ENCODE results near the gene ACP2. TPM values are rescaled to one million over a fixed set of nuclear protein-coding genes. Genes with fewer than 3 reads are reported as not detected.

The ACP2 gene
- total and polyA plus RNA-seq, 10 of the 15 experiments (the other 5 are each of a cell fraction or from before 2014, with no cell fraction given): 0.98 to 11.7 (median 7.4) TPM

DNA sequence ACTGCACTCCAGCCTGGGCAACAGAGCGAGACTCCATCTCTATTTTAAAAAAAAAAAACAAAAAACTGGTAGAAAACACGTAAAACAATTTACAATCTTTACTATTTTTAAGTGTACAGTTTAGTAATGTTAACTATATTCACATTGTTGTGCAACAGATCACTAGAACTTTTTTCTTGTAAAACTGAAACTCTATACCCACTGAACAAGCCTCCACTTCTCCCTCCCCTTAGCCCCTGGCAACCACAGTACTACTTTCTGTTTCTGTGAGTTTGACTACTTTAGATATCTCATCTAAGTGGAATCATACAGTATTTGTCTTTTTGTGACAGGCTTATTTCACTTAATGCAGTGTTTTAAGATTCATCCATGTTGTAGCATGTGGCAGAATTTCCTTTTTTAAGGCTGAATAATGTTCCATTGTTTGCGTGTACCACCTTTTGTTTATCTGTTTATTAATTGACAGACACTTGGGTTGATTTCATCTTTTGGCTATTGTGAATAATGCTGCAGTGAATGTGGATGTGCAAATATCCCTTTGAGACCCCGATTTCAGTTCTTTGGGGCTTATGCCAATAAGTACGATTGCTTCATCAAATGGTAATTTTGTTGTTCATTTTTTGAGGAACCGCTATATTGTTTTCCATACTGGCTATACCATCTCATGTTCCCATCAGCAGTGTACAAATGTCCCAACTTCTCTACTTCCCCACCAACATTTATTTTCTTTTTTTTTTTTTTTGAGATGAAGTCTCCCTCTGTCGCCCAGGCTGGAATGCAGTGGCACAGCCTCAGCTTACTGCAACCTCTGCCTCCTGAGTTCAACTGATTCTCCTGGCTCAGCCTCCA, 22.8 kb downstream of the ACP2 start (continued):
- TF ChIP-seq CHD4 (IDR thresholded peaks at IDR 0.05): no peak
- TF ChIP-seq, protein P1, sequence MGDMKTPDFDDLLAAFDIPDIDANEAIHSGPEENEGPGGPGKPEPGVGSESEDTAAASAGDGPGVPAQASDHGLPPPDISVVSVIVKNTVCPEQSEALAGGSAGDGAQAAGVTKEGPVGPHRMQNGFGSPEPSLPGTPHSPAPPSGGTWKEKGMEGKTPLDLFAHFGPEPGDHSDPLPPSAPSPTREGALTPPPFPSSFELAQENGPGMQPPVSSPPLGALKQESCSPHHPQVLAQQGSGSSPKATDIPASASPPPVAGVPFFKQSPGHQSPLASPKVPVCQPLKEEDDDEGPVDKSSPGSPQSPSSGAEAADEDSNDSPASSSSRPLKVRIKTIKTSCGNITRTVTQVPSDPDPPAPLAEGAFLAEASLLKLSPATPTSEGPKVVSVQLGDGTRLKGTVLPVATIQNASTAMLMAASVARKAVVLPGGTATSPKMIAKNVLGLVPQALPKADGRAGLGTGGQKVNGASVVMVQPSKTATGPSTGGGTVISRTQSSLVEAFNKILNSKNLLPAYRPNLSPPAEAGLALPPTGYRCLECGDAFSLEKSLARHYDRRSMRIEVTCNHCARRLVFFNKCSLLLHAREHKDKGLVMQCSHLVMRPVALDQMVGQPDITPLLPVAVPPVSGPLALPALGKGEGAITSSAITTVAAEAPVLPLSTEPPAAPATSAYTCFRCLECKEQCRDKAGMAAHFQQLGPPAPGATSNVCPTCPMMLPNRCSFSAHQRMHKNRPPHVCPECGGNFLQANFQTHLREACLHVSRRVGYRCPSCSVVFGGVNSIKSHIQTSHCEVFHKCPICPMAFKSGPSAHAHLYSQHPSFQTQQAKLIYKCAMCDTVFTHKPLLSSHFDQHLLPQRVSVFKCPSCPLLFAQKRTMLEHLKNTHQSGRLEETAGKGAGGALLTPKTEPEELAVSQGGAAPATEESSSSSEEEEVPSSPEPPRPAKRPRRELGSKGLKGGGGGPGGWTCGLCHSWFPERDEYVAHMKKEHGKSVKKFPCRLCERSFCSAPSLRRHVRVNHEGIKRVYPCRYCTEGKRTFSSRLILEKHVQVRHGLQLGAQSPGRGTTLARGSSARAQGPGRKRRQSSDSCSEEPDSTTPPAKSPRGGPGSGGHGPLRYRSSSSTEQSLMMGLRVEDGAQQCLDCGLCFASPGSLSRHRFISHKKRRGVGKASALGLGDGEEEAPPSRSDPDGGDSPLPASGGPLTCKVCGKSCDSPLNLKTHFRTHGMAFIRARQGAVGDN (IDR thresholded peaks at IDR 0.05): no peak
- TF ChIP-seq BCL11A (IDR thresholded peaks at IDR 0.05; ENCODE audit: low read depth, low read length): no peak
- peak; percentile 70 for TF ChIP-seq RUNX3 (IDR thresholded peaks at IDR 0.05; ENCODE audit: low read length)
- no peak for TF ChIP-seq TARDBP (IDR thresholded peaks at IDR 0.05; ENCODE audit: borderline replicate concordance)
- TF ChIP-seq, protein P2, sequence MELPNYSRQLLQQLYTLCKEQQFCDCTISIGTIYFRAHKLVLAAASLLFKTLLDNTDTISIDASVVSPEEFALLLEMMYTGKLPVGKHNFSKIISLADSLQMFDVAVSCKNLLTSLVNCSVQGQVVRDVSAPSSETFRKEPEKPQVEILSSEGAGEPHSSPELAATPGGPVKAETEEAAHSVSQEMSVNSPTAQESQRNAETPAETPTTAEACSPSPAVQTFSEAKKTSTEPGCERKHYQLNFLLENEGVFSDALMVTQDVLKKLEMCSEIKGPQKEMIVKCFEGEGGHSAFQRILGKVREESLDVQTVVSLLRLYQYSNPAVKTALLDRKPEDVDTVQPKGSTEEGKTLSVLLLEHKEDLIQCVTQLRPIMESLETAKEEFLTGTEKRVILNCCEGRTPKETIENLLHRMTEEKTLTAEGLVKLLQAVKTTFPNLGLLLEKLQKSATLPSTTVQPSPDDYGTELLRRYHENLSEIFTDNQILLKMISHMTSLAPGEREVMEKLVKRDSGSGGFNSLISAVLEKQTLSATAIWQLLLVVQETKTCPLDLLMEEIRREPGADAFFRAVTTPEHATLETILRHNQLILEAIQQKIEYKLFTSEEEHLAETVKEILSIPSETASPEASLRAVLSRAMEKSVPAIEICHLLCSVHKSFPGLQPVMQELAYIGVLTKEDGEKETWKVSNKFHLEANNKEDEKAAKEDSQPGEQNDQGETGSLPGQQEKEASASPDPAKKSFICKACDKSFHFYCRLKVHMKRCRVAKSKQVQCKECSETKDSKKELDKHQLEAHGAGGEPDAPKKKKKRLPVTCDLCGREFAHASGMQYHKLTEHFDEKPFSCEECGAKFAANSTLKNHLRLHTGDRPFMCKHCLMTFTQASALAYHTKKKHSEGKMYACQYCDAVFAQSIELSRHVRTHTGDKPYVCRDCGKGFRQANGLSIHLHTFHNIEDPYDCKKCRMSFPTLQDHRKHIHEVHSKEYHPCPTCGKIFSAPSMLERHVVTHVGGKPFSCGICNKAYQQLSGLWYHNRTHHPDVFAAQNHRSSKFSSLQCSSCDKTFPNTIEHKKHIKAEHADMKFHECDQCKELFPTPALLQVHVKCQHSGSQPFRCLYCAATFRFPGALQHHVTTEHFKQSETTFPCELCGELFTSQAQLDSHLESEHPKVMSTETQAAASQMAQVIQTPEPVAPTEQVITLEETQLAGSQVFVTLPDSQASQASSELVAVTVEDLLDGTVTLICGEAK (IDR thresholded peaks at IDR 0.05; ENCODE audit: borderline replicate concordance): no peak
- no peak for TF ChIP-seq ESRRA (IDR thresholded peaks at IDR 0.05; ENCODE audit: low read length)
- TF ChIP-seq TCF3 (IDR thresholded peaks at IDR 0.05; ENCODE audit: borderline replicate concordance, insufficient read depth, low read depth, low read length): no peak
- no peak for TF ChIP-seq MTA2 (IDR thresholded peaks at IDR 0.05; ENCODE audit: low read depth)
- TF ChIP-seq SP1 (IDR thresholded peaks at IDR 0.05; ENCODE audit: low read depth, low read length): no peak
- no peak for TF ChIP-seq SREBF1 (IDR thresholded peaks at IDR 0.05; ENCODE audit: low read length)
- no peak for TF ChIP-seq PML (IDR thresholded peaks at IDR 0.05; ENCODE audit: low read length)
- TF ChIP-seq FOXK2 (IDR thresholded peaks at IDR 0.05): no peak
- TF ChIP-seq, protein P3, sequence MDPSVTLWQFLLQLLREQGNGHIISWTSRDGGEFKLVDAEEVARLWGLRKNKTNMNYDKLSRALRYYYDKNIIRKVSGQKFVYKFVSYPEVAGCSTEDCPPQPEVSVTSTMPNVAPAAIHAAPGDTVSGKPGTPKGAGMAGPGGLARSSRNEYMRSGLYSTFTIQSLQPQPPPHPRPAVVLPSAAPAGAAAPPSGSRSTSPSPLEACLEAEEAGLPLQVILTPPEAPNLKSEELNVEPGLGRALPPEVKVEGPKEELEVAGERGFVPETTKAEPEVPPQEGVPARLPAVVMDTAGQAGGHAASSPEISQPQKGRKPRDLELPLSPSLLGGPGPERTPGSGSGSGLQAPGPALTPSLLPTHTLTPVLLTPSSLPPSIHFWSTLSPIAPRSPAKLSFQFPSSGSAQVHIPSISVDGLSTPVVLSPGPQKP (IDR thresholded peaks at IDR 0.05; ENCODE audit: low read depth, low read length): no peak
- TF ChIP-seq, protein P4, sequence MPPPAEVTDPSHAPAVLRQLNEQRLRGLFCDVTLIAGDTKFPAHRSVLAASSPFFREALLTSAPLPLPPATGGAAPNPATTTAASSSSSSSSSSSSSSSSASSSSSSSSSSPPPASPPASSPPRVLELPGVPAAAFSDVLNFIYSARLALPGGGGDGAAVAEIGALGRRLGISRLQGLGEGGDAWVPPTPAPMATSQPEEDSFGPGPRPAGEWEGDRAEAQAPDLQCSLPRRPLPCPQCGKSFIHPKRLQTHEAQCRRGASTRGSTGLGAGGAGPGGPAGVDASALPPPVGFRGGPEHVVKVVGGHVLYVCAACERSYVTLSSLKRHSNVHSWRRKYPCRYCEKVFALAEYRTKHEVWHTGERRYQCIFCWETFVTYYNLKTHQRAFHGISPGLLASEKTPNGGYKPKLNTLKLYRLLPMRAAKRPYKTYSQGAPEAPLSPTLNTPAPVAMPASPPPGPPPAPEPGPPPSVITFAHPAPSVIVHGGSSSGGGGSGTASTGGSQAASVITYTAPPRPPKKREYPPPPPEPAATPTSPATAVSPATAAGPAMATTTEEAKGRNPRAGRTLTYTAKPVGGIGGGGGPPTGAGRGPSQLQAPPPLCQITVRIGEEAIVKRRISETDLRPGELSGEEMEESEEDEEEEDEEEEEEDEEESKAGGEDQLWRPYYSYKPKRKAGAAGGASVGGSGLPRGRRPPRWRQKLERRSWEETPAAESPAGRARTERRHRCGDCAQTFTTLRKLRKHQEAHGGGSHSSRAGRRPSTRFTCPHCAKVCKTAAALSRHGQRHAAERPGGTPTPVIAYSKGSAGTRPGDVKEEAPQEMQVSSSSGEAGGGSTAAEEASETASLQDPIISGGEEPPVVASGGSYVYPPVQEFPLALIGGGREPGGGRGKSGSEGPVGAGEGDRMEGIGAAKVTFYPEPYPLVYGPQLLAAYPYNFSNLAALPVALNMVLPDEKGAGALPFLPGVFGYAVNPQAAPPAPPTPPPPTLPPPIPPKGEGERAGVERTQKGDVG (CRISPR knock-in tag; IDR thresholded peaks at IDR 0.05): no peak
- no peak for TF ChIP-seq BMI1 (IDR thresholded peaks at IDR 0.05; ENCODE audit: borderline replicate concordance)
- no peak for TF ChIP-seq ASH2L (IDR thresholded peaks at IDR 0.05; ENCODE audit: borderline replicate concordance, low read depth)
- peak; percentile 36; the same call in 1 of the 2 replicates for TF ChIP-seq SPI1 (IDR thresholded peaks at IDR 0.05; ENCODE audit: borderline replicate concordance, insufficient read depth, low read depth, low read length)

All from GM12878 (cell line).